Lower lobe of right lung (tissue), 2 donors: ENCODE results near the gene FBF1. TPM values are rescaled to one million over a fixed set of nuclear protein-coding genes. Genes with fewer than 3 reads are reported as not detected.

ENCODE experiments used
- ATAC-seq, 2 donors: fragments of 200-7000 bp; cut with Tn5 transposase; one replicate each; pipeline ENCODE4 v1.9.1; 2020 to 2022; ENCODE audit warnings: mild to moderate bottlenecking in 2 of 2, moderate library complexity in 2 of 2
- DNase-seq: peaks from one replicate; pipeline ENCODE4 v3.0.0-alpha.2; 2020
- H3K27ac ChIP-seq: fragments of 200-600 bp; one replicate; pipeline ENCODE4 v1.8.0; 2022
- H3K27me3 ChIP-seq: fragments of 200-600 bp; one replicate; pipeline ENCODE4 v1.8.0; 2022; ENCODE audit warnings: low read depth
- H3K36me3 ChIP-seq: fragments of 200-600 bp; one replicate; pipeline ENCODE4 v1.8.0; 2022; ENCODE audit warnings: mild to moderate bottlenecking
- H3K4me1 ChIP-seq: fragments of 200-600 bp; one replicate; pipeline ENCODE4 v1.8.0; 2022
- H3K4me3 ChIP-seq: fragments of 200-600 bp; one replicate; pipeline ENCODE4 v1.8.0; 2022; ENCODE audit warnings: mild to moderate bottlenecking
- H3K9me3 ChIP-seq: fragments of 200-600 bp; one replicate; pipeline ENCODE4 v1.8.0; 2022
- intact Hi-C: fragments of 100-400 bp; cut with DNase I; formaldehyde crosslinking; loops from one replicate; pipeline ENCODE4 v1.11.0; 2022
- total RNA-seq: library from RNA; stranded (reverse); fragmentation: NEBNext Ultra II Directional; extraction: Animal tissue kit (Norgen Biotek cat#: 25700); gene quantifications from one replicate; pipeline ENCODE4 v1.2.1, GENCODE V29; 2021
- TF ChIP-seq, protein P1 (sequence below): fragments of 200-600 bp; IDR thresholded peaks from one replicate; pipeline ENCODE4 v1.8.0; 2022; ENCODE audit warnings: antibody characterized with exemption, mild to moderate bottlenecking
- donor health status: DM: no; HTN: yes; CAD: no; lungs with severe emphysema.

FBF1 gene
- total RNA-seq, 1 donor from 2014 or later: 13.1 TPM

DNA sequence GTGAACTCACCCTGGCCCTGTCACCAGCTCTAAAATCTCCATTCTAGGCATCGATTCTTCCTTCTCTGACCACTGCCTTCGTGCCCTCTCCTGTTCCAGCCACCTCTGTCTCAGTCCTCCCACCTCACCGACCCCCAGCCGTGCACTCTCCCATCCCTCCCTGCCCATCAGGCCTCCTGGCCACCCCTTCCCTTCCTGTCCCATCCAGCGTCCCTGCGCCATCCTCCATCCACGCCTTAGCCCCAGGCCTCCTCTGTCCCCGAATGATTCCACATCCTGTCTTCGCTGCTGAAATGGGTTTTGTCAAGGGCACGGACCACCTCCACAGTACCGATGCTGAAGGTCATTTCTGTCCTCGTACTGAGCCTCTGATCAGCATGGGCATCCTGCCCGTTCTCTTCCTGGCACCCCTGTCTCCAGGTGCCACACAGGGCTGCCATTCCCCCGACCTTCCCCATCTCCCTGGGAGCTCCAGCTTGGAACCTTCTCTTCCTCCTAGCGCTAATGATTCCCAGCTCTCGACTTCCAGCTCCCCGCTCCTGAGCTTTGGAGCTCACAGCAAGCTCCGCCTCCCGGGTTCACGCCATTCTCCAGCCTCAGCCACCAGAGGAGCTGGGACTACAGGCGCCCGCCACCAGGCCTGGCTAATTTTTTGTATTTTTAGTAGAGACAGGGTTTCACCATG, 46.7 kb downstream of the FBF1 start:
- H3K4me1 ChIP-seq: peaks cover 30% of the 10 kb centered on the region
- intact Hi-C loops: no loop called here
- TF ChIP-seq, protein P1, sequence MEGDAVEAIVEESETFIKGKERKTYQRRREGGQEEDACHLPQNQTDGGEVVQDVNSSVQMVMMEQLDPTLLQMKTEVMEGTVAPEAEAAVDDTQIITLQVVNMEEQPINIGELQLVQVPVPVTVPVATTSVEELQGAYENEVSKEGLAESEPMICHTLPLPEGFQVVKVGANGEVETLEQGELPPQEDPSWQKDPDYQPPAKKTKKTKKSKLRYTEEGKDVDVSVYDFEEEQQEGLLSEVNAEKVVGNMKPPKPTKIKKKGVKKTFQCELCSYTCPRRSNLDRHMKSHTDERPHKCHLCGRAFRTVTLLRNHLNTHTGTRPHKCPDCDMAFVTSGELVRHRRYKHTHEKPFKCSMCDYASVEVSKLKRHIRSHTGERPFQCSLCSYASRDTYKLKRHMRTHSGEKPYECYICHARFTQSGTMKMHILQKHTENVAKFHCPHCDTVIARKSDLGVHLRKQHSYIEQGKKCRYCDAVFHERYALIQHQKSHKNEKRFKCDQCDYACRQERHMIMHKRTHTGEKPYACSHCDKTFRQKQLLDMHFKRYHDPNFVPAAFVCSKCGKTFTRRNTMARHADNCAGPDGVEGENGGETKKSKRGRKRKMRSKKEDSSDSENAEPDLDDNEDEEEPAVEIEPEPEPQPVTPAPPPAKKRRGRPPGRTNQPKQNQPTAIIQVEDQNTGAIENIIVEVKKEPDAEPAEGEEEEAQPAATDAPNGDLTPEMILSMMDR: no peak
- no peak for DNase-seq
- ATAC-seq: no peak
- H3K36me3 ChIP-seq: peaks cover 51% of the 10 kb centered on the region
- no peak overlapping the region for H3K27ac ChIP-seq
- no peak overlapping the region for H3K4me3 ChIP-seq
- H3K9me3 ChIP-seq: no peaks in the 10 kb centered on the region
- no peaks in the 10 kb centered on the region for H3K27me3 ChIP-seq

DNA sequence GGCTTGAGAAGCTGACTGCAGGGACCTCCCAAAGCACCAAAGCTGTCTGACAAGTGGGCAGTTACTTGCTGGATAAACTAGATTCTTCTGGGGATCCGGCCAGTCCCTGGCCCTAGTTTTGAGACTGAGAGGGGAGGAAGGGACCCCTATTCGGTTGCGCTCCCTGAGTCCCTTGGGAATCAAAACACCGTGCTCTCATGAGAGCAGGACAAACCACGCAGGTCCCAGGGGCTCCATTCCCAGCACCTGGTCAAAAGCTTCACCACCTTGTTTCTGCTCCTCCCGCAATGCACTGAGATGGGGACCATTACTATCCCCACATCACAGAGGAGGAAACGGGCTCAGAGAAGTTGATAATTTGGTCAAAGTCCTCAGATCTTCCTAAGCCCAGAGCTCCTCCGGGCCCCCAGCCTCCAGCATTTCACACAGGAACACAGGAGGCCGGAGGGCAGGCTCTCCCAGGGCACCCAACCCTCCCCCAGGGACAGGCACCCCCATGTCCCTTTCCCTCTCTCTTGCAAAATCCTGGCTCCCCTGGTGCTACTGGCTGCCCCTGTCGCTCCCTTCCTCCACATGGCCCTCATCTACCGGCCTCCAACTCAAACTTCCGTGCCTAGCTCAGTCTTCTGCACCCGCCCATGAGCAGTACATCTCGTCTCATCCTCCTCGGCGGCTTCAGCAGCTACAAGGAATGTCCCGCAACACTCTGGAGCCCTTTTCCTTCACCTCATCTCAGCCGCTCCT, 47.4 kb downstream of the FBF1 start:
- intact Hi-C loops: no loop called here
- H3K9me3 ChIP-seq: no peaks in the 10 kb centered on the region
- DNase-seq: no peak
- peaks cover 30% of the 10 kb centered on the region for H3K4me1 ChIP-seq
- H3K36me3 ChIP-seq: peaks cover 44% of the 10 kb centered on the region
- ATAC-seq: no peak
- H3K4me3 ChIP-seq: no peak overlapping the region
- H3K27ac ChIP-seq: no peak overlapping the region
- TF ChIP-seq, protein P1: no peak
- H3K27me3 ChIP-seq: no peaks in the 10 kb centered on the region

DNA sequence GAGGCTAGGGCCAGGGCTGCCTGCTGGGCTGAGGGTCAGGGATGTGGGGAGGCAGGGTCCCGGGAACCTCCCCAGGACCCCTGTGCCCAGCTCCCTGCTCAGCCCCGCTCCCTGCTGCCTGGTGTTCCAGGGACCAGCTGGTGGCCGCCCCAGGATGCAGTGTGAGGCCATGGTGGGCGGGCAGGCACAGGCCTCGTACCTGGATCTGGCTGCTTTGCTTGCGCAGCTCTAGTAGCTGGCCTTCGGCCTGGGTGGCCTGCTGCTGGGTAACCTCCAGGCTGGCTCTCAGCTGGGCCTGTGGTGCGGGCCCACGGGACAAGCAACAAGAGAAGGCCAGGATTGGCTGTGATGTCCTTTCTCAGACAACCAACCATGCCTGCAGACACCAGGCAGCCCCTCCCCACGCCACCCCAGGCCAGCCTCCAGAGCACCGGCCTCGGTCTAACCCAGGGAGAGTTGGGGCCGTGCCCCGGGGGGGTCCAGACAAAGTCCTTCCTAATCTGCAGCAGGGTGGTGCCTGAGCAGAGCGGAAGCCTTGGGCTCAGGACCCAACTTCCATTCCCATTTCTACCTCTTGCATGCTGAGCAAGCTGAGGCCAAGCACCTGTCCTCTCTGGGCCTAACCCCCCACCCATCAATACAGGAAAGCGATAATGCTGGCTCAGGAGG, 48.2 kb downstream of the FBF1 start:
- TF ChIP-seq, protein P1: no peak
- Histone ChIP-seq H3K27ac (no peak overlapping the region), H3K9me3 (no peaks in the 10 kb centered on the region), H3K4me1 (peaks cover 29% of the 10 kb centered on the region), H3K4me3 (no peak overlapping the region), H3K36me3 (peaks cover 36% of the 10 kb centered on the region), H3K27me3 (no peaks in the 10 kb centered on the region)
- DNase-seq: no peak
- no peak for ATAC-seq
- intact Hi-C loops: no loop called here

DNA sequence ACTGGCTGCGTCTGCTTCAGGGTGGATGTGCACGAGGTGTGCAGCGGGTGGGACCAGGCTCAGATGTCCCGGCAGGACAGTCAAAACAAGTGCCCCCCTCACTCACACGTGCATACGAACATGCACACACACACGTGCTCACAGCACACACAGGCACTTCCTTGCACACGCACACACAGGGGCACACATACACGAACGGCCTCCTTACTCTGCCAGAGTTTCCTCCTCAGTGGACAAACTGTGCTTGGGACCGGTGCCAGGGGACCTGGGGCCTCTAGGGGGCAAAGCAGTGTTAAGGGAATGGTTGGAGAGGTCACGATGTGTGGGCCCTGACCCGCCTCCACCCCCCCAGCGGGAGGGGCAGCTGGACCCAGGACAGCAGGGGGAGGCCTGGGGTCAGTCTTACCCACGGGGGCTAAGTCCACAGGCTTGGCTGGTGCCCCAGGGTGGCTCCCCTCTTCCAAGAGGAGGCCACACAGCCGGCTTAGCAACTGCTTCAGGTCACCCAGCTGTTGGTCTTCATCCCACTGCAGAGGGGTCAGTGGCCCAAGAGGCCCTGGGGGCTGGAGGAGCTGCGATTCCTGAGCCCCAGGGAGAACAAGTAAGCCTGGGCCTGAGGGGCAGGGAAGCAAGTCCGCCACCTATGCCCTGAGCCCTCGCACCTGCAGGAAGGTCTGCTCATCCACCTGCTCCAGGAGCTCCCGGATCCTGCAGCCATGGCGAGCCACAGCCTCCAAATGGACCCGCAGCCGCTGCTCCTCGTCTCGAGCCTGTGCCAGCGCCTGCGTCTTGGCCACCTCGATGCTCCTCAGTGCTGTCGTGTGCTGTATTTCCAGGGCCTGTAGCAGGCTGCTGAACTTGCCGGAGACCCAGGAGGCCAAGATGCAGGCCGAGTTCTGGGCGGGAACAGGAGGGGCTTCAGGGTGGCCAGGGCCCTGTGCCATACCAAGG, 49.0 kb downstream of the FBF1 start:
- TF ChIP-seq, protein P1: no peak
- DNase-seq (no peak), ATAC-seq (no peak)
- intact Hi-C loops: no loop called here
- no peaks in the 10 kb centered on the region for H3K9me3 ChIP-seq
- H3K36me3 ChIP-seq: peaks cover 35% of the 10 kb centered on the region
- H3K4me1 ChIP-seq: peaks cover 21% of the 10 kb centered on the region
- H3K4me3 ChIP-seq: no peak overlapping the region
- H3K27ac ChIP-seq: no peak overlapping the region
- no peaks in the 10 kb centered on the region for H3K27me3 ChIP-seq
